Nucleus accumbens (tissue), 56 donors: ENCODE results near the gene CALM1.
A peak's percentile ranks its signal among the peaks of the same experiment; 100 is the strongest.

Experiments used
- DNase-seq, 56 donors: peaks; one replicate each; lab custom pipeline; 2025; lab: John Stamatoyannopoulos, UW

The CALM1 gene

GRCh38 chr14:90405755-90406154 lies 8.9 kb downstream of the CALM1 start:
- DNase-seq, result no peak

GRCh38 chr14:90406384-90406798 lies 9.6 kb downstream of the CALM1 start:
- peak in 8 of 56 donors; percentile 18 to 65 (median 30) for DNase-seq

- no peak for DNase-seq
These were observed 10.4 kb downstream of the CALM1 start for GRCh38 chr14:90407230-90407629.

GRCh38 chr14:90408713-90409112 lies 11.9 kb downstream of the CALM1 start:
- DNase-seq, result peak in 1 of 56 donors; percentile 50

- DNase-seq, result peak in 20 of 56 donors; percentile 16 to 70 (median 36)
These were observed 12.4 kb downstream of the CALM1 start for GRCh38 chr14:90409209-90409730.

GRCh38 chr14:90412058-90412457 lies 15.2 kb downstream of the CALM1 start:
- DNase-seq, result no peak

GRCh38 chr14:90416720-90417119 lies 19.9 kb downstream of the CALM1 start:
- no peak for DNase-seq

- no peak for DNase-seq
These were observed 21.2 kb downstream of the CALM1 start for GRCh38 chr14:90418053-90418452.

GRCh38 chr14:90419200-90419599 lies 22.4 kb downstream of the CALM1 start:
- DNase-seq, result peak in 30 of 56 donors; percentile 16 to 77 (median 36)

GRCh38 chr14:90421001-90421631 lies 24.3 kb downstream of the CALM1 start:
- no peak for DNase-seq

- DNase-seq, result no peak
These were observed 24.8 kb downstream of the CALM1 start for GRCh38 chr14:90421632-90422020.

GRCh38 chr14:90423166-90423565 lies 26.3 kb downstream of the CALM1 start:
- DNase-seq, result no peak

- no peak for DNase-seq
These were observed 27.2 kb downstream of the CALM1 start for GRCh38 chr14:90424075-90424474.

GRCh38 chr14:90424686-90425372 lies 28.0 kb downstream of the CALM1 start:
- peak in 1 of 56 donors; percentile 18 for DNase-seq

- no peak for DNase-seq
These were observed 28.6 kb downstream of the CALM1 start for GRCh38 chr14:90425373-90425879.

GRCh38 chr14:90426031-90426540 lies 29.3 kb downstream of the CALM1 start:
- DNase-seq, result no peak

- DNase-seq, result no peak
These were observed 29.8 kb downstream of the CALM1 start for GRCh38 chr14:90426663-90427062.

GRCh38 chr14:90427848-90428426 lies 31.1 kb downstream of the CALM1 start:
- no peak for DNase-seq

GRCh38 chr14:90428676-90429075 lies 31.8 kb downstream of the CALM1 start:
- DNase-seq, result no peak

GRCh38 chr14:90429236-90429635 lies 32.4 kb downstream of the CALM1 start:
- DNase-seq, result no peak

GRCh38 chr14:90429754-90430153 lies 32.9 kb downstream of the CALM1 start:
- DNase-seq, result no peak
